ENCODE data around the gene PRXL2C. TPM values are rescaled to one million over a fixed set of nuclear protein-coding genes. Genes with fewer than 3 reads are reported as not detected.

The PRXL2C gene
- total and polyA plus RNA-seq, 2 of the 13 experiments (the other 11 are each of a cell fraction or from before 2014, with no cell fraction given) = 11.0 to 13.2 TPM

DNA sequence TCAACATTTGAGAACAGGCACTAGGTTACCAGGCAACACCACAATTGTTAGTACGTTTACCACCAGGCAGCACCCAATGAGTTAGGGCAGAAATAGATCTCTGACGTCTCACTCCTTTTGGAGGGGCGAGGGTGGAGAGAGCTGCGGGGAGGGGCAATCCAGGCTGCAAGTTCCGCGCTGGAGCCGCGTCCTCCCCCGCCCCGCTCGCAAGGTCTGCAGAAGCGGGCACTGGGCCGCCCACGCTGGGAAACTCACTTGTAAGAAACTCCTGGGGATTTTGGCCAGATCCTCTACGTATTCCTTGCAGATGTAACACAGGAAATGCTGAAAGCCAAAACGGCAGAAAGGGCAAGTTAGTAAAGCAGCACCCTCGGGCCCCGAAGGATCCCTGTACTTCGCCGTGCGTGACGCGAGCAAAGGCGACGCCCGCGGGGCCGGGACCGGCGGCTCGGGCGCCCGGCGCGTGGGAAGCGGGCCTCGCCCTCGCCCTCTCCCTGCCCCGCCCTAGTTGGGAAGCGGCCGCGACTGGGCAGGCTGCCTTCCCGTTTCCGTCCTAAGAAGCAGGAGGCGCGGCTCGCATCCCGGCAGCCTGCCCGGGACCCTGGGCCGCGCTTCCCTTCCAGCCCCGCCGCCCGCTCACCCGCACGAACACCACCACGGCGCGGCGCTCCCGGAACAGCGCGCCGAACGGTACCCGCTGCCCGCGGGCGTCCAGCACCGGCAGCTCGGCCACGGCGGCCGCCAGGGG, 493 bp downstream of the PRXL2C start (continued):
- TF ChIP-seq, protein P1, sequence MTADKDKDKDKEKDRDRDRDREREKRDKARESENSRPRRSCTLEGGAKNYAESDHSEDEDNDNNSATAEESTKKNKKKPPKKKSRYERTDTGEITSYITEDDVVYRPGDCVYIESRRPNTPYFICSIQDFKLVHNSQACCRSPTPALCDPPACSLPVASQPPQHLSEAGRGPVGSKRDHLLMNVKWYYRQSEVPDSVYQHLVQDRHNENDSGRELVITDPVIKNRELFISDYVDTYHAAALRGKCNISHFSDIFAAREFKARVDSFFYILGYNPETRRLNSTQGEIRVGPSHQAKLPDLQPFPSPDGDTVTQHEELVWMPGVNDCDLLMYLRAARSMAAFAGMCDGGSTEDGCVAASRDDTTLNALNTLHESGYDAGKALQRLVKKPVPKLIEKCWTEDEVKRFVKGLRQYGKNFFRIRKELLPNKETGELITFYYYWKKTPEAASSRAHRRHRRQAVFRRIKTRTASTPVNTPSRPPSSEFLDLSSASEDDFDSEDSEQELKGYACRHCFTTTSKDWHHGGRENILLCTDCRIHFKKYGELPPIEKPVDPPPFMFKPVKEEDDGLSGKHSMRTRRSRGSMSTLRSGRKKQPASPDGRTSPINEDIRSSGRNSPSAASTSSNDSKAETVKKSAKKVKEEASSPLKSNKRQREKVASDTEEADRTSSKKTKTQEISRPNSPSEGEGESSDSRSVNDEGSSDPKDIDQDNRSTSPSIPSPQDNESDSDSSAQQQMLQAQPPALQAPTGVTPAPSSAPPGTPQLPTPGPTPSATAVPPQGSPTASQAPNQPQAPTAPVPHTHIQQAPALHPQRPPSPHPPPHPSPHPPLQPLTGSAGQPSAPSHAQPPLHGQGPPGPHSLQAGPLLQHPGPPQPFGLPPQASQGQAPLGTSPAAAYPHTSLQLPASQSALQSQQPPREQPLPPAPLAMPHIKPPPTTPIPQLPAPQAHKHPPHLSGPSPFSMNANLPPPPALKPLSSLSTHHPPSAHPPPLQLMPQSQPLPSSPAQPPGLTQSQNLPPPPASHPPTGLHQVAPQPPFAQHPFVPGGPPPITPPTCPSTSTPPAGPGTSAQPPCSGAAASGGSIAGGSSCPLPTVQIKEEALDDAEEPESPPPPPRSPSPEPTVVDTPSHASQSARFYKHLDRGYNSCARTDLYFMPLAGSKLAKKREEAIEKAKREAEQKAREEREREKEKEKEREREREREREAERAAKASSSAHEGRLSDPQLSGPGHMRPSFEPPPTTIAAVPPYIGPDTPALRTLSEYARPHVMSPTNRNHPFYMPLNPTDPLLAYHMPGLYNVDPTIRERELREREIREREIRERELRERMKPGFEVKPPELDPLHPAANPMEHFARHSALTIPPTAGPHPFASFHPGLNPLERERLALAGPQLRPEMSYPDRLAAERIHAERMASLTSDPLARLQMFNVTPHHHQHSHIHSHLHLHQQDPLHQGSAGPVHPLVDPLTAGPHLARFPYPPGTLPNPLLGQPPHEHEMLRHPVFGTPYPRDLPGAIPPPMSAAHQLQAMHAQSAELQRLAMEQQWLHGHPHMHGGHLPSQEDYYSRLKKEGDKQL (CRISPR knock-in tag; IDR thresholded peaks at IDR 0.05; ENCODE audit: low read depth) = no peak
- TF ChIP-seq CREM (IDR thresholded peaks at IDR 0.05) = 0 out of 2 replicates have a peak, but pooled peaks have one; percentile 20
- TF ChIP-seq CREM (CRISPR knock-in tag; IDR thresholded peaks at IDR 0.05) = no peak
- TF ChIP-seq ZEB1 (IDR thresholded peaks at IDR 0.05; ENCODE audit: insufficient replicate concordance, low read depth) = peak; percentile 14
- 0 out of 2 replicates have a peak, but pooled peaks have one; percentile 33 for TF ChIP-seq SIN3A (IDR thresholded peaks at IDR 0.05; ENCODE audit: borderline replicate concordance, low read depth, low read length)
- TF ChIP-seq, protein P2, sequence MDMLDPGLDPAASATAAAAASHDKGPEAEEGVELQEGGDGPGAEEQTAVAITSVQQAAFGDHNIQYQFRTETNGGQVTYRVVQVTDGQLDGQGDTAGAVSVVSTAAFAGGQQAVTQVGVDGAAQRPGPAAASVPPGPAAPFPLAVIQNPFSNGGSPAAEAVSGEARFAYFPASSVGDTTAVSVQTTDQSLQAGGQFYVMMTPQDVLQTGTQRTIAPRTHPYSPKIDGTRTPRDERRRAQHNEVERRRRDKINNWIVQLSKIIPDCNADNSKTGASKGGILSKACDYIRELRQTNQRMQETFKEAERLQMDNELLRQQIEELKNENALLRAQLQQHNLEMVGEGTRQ (IDR thresholded peaks at IDR 0.05; ENCODE audit: low read depth, low read length) = no peak
- TF ChIP-seq, protein P2 (CRISPR knock-in tag; IDR thresholded peaks at IDR 0.05; ENCODE audit: borderline replicate concordance) = no peak
- 0 out of 2 replicates have a peak, but pooled peaks have one; percentile 38 for TF ChIP-seq ZNF354B (CRISPR knock-in tag; IDR thresholded peaks at IDR 0.05)
- TF ChIP-seq ZNF136 (CRISPR knock-in tag; IDR thresholded peaks at IDR 0.05; ENCODE audit: low read depth) = no peak
- TF ChIP-seq POLR2A (IDR thresholded peaks at IDR 0.05; ENCODE audit: insufficient read depth in 1 of 2, low read depth in 2 of 2, low read length in 2 of 2) = peak in 1 of 2 experiments; percentile 28; a peak in 1 of 4 replicates
- 0 out of 2 replicates have a peak, but pooled peaks have one; percentile 30 for TF ChIP-seq GLI4 (CRISPR knock-in tag; IDR thresholded peaks at IDR 0.05; ENCODE audit: borderline replicate concordance)
- TF ChIP-seq ZSCAN20 (CRISPR knock-in tag; IDR thresholded peaks at IDR 0.05; ENCODE audit: borderline replicate concordance) = 0 out of 2 replicates have a peak, but pooled peaks have one; percentile 23
- TF ChIP-seq NR3C1 (CRISPR knock-in tag; IDR thresholded peaks at IDR 0.05) = no peak
- TF ChIP-seq ZNF547 (CRISPR knock-in tag; IDR thresholded peaks at IDR 0.05) = 0 out of 2 replicates have a peak, but pooled peaks have one; percentile 10
- TF ChIP-seq POLR2AphosphoS5 (IDR thresholded peaks at IDR 0.05; ENCODE audit: low read depth, low read length) = 0 out of 2 replicates have a peak, but pooled peaks have one; percentile 17
- TF ChIP-seq ETV6 (CRISPR knock-in tag; conservative IDR thresholded peaks at IDR 0.05) = no peak
- TF ChIP-seq ZNF709 (CRISPR knock-in tag; IDR thresholded peaks at IDR 0.05) = no peak
- TF ChIP-seq TRIM24 (CRISPR knock-in tag; IDR thresholded peaks at IDR 0.05) = no peak
- TF ChIP-seq ZNF777 (CRISPR knock-in tag; IDR thresholded peaks at IDR 0.05) = peak; percentile 83
- TF ChIP-seq ZSCAN25 (CRISPR knock-in tag; IDR thresholded peaks at IDR 0.05) = 0 out of 2 replicates have a peak, but pooled peaks have one; percentile 76
- 0 out of 2 replicates have a peak, but pooled peaks have one; percentile 35 for TF ChIP-seq SALL2 (CRISPR knock-in tag; IDR thresholded peaks at IDR 0.05)
- 0 out of 2 replicates have a peak, but pooled peaks have one; percentile 18 for TF ChIP-seq MYC (CRISPR knock-in tag; IDR thresholded peaks at IDR 0.05; ENCODE audit: borderline replicate concordance)
- no peak for TF ChIP-seq NR2F2 (IDR thresholded peaks at IDR 0.05; ENCODE audit: borderline replicate concordance, low read depth)
